GM12892 (cell line): Measurements from ENCODE around the gene TBC1D5.

Source experiments
- DNase-seq: peaks from one replicate; pipeline ENCODE4 v3.0.0; 2011; ENCODE audit not compliant: insufficient read length
- FAIRE-seq: peaks from 2 replicates; lab custom pipeline; 2011; peaks lifted over from hg19 to GRCh38; lab: Jason Lieb, UNC
- POLR2A ChIP-seq: IDR thresholded peaks from 2 replicates; pipeline ENCODE4 v1.6.1; 2011; ENCODE audit warnings: low read depth, low read length, control low read depth
- POLR2AphosphoS5 ChIP-seq: IDR thresholded peaks from 2 replicates; pipeline ENCODE4 v1.6.1; 2011; ENCODE audit warnings: low read depth, low read length, control low read depth
- TAF1 ChIP-seq: IDR thresholded peaks from 2 replicates; pipeline ENCODE4 v1.6.1; 2011; ENCODE audit warnings: low read depth, mild to moderate bottlenecking, control low read depth, low read length, borderline replicate concordance

TBC1D5 gene

GRCh38 chr3:17207979-17208378, 534.5 kb downstream of the TBC1D5 start:
- FAIRE-seq = no peak

GRCh38 chr3:17207019-17207418, 535.4 kb downstream of the TBC1D5 start:
- no peak for TF ChIP-seq POLR2AphosphoS5
- no peak for TF ChIP-seq TAF1
- TF ChIP-seq POLR2A = no peak
- no peak for DNase-seq
- FAIRE-seq = no peak

More at GRCh38 chr3:17207979-17208378, 534.5 kb downstream of the TBC1D5 start:
- DNase-seq = no peak
- TF ChIP-seq POLR2AphosphoS5 (no peak), TAF1 (no peak), POLR2A (no peak)

GRCh38 chr3:17204049-17204650, 538.3 kb downstream of the TBC1D5 start:
- FAIRE-seq = no peak
- DNase-seq = no peak

GRCh38 chr3:17201538-17201937, 540.9 kb downstream of the TBC1D5 start:
- DNase-seq (no peak), FAIRE-seq (no peak)
- TF ChIP-seq TAF1 (no peak), POLR2A (no peak), POLR2AphosphoS5 (no peak)

More at GRCh38 chr3:17204049-17204650, 538.3 kb downstream of the TBC1D5 start:
- TF ChIP-seq POLR2A (no peak), POLR2AphosphoS5 (no peak), TAF1 (no peak)

- FAIRE-seq (peak; percentile 75), DNase-seq (peak; percentile 20)
- TF ChIP-seq POLR2AphosphoS5 (no peak), TAF1 (no peak), POLR2A (no peak)
Measured at GRCh38 chr3:17195856-17196604, 546.4 kb downstream of the TBC1D5 start.

- no peak for TF ChIP-seq POLR2A
- no peak for TF ChIP-seq TAF1
- TF ChIP-seq POLR2AphosphoS5 = no peak
- DNase-seq (no peak), FAIRE-seq (peak; percentile 91)
Measured at GRCh38 chr3:17195192-17195611, 547.2 kb downstream of the TBC1D5 start.

- no peak for DNase-seq
- FAIRE-seq = no peak
- no peak for TF ChIP-seq POLR2A
- TF ChIP-seq TAF1 = no peak
- TF ChIP-seq POLR2AphosphoS5 = no peak
Measured at GRCh38 chr3:17194116-17194515, 548.3 kb downstream of the TBC1D5 start.

- FAIRE-seq = no peak
- TF ChIP-seq TAF1 = no peak
- no peak for TF ChIP-seq POLR2AphosphoS5
- no peak for TF ChIP-seq POLR2A
Measured at GRCh38 chr3:17192995-17193394, 549.4 kb downstream of the TBC1D5 start.

GRCh38 chr3:17190353-17191078, 551.9 kb downstream of the TBC1D5 start:
- TF ChIP-seq TAF1 (no peak), POLR2AphosphoS5 (no peak), POLR2A (no peak)
- no peak for DNase-seq
- FAIRE-seq = peak; percentile 77

More at GRCh38 chr3:17192995-17193394, 549.4 kb downstream of the TBC1D5 start:
- DNase-seq = no peak

- no peak for TF ChIP-seq TAF1
- TF ChIP-seq POLR2A = no peak
- no peak for TF ChIP-seq POLR2AphosphoS5
- FAIRE-seq = no peak
- no peak for DNase-seq
Measured at GRCh38 chr3:17188378-17188777, 554.1 kb downstream of the TBC1D5 start.

GRCh38 chr3:17187589-17188184, 554.7 kb downstream of the TBC1D5 start:
- TF ChIP-seq POLR2A (no peak), TAF1 (no peak), POLR2AphosphoS5 (no peak)
- FAIRE-seq = no peak
- no peak for DNase-seq
